ENCODE measurements around the gene CRIM1. TPM values are rescaled to one million over a fixed set of nuclear protein-coding genes. Genes with fewer than 3 reads are reported as not detected.
"Not testable (repeated sequence)": the region's sequence is repeated elsewhere in the genome, so short reads cannot be mapped to it uniquely, and the experiment has no call there.

The CRIM1 gene
- total RNA-seq, 1 experiment from 2014 or later, result 24.1 TPM

DNA sequence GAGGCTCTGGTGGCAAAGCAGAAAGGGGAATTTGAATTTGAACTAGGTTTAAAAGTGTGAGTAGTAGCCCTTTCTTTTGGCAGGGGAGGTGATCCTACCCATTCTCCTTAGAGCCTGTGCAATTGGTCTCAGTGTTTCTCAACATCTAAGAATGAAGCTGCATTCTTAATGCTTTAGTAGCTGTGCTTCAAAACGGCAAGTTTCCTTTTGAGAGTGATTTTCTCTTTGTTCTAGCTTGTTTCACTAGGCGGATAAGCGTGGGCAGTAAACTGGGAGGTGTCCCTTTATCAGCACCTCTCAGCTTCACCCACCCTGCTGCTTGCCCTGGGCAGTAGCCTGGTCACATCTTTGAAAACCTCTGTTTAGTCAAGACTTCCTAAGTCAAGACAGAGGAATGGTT, 6.7 kb downstream of the CRIM1 start (continued):
- TF ChIP-seq USF2 (CRISPR knock-in tag; IDR thresholded peaks at IDR 0.05), result no peak
- TF ChIP-seq, protein P1, sequence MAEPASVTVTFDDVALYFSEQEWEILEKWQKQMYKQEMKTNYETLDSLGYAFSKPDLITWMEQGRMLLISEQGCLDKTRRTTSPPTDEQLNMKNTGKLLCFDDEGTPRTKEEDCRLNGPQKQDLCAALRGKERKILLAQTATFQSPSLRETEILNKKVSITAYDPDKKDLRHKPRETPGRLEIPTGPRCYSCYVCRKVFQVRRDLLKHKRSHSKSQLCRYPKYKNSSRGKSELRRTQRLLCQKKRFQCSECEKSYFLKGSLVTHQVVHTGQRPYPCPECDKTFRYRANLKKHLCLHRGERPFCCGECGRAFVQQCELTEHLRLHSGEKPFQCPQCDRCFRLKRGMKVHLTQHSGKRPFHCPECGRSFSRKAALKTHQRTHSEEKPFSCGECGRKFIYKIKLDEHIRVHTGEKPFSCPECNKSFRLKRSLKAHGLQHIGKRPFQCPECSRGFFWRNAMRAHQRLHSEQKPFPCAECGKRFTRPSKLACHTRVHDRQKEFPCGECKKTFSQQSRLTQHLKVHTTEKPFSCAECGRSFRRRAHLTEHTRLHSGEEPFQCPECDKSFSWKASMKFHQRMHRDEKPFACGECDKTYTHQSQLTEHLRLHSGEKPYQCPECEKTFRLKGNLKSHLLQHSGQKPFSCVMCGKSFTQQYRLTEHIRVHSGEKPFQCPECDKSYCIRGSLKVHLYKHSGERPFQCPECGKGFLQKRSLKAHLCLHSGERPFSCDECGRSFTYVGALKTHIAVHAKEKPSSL (CRISPR knock-in tag; conservative IDR thresholded peaks at IDR 0.05), result no peak
- TF ChIP-seq, protein P2, sequence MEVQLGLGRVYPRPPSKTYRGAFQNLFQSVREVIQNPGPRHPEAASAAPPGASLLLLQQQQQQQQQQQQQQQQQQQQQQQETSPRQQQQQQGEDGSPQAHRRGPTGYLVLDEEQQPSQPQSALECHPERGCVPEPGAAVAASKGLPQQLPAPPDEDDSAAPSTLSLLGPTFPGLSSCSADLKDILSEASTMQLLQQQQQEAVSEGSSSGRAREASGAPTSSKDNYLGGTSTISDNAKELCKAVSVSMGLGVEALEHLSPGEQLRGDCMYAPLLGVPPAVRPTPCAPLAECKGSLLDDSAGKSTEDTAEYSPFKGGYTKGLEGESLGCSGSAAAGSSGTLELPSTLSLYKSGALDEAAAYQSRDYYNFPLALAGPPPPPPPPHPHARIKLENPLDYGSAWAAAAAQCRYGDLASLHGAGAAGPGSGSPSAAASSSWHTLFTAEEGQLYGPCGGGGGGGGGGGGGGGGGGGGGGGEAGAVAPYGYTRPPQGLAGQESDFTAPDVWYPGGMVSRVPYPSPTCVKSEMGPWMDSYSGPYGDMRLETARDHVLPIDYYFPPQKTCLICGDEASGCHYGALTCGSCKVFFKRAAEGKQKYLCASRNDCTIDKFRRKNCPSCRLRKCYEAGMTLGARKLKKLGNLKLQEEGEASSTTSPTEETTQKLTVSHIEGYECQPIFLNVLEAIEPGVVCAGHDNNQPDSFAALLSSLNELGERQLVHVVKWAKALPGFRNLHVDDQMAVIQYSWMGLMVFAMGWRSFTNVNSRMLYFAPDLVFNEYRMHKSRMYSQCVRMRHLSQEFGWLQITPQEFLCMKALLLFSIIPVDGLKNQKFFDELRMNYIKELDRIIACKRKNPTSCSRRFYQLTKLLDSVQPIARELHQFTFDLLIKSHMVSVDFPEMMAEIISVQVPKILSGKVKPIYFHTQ (CRISPR knock-in tag; IDR thresholded peaks at IDR 0.05), result no peak
- no peak for TF ChIP-seq GRHL2 (CRISPR knock-in tag; IDR thresholded peaks at IDR 0.05; ENCODE audit: insufficient replicate concordance, severe bottlenecking)
- no peak for TF ChIP-seq ZNF219 (CRISPR knock-in tag; IDR thresholded peaks at IDR 0.05; ENCODE audit: borderline replicate concordance)
- TF ChIP-seq, protein P3, sequence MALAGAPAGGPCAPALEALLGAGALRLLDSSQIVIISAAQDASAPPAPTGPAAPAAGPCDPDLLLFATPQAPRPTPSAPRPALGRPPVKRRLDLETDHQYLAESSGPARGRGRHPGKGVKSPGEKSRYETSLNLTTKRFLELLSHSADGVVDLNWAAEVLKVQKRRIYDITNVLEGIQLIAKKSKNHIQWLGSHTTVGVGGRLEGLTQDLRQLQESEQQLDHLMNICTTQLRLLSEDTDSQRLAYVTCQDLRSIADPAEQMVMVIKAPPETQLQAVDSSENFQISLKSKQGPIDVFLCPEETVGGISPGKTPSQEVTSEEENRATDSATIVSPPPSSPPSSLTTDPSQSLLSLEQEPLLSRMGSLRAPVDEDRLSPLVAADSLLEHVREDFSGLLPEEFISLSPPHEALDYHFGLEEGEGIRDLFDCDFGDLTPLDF (CRISPR knock-in tag; IDR thresholded peaks at IDR 0.05), result no peak

- H3K4me1 Mint-ChIP-seq, result peaks cover 96% of the 10 kb centered on the region
- ChIA-PET CTCF (interaction anchor here (1.0 to 2.0 kb wide), 3 partner anchors 97 to 144 kb away, joined by 3 to 12 read pairs (median 5); no protein-coding TSS in a partner anchor), POLR2A (interaction anchor here (1.8 kb wide), 1 partner anchor 13 kb away, joined by 5 read pairs; no protein-coding TSS in a partner anchor)
- not testable (repeated sequence) for H3K4me3 Mint-ChIP-seq; DNase-seq (ENCODE audit: low spot score); H3K36me3 Mint-ChIP-seq; H3K27me3 Mint-ChIP-seq (ENCODE audit: low read depth); H3K9me3 Mint-ChIP-seq; ATAC-seq
- H3K27ac Mint-ChIP-seq, result 0 out of 2 replicates have a peak overlapping the region, but pooled peaks have one; percentile 28
These were observed 7.5 kb downstream of the CRIM1 start for GRCh38 chr2:36363085-36363484.

DNA sequence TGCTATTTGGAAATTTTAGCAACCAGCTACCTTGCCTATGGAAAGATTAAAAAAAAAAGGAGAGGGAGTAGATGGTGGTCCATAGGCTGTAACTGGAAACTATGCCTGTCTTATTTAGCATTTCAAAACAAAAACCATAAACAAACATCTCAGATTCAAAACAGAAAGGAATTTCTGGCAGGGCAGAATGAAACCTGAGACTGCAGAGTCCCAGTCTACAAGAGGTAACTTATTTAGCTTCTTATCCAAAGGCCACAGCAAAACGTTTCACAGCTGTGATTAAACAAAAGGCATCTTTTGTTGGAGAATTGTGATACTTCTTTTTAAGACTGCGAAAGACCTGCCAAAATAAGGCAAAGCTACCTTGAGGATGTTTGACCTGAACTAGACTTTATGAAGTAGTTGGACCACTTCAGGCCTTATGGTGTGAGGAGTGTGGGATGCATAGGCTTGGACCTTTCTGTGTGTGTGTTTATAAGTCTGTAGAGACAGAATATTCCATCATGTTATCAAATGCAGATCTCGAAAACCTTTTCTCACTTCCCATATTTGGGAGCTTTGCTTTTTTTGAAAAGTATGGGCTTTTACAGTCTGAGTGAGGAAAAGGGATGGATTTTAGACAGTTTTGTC, 11.0 kb downstream of the CRIM1 start:
- no peaks in the 10 kb centered on the region for H3K36me3 Mint-ChIP-seq
- TF ChIP-seq CTCF (IDR thresholded peaks at IDR 0.05) (no peak), NR2C2 (CRISPR knock-in tag; IDR thresholded peaks at IDR 0.05) (no peak), FOXP4 (CRISPR knock-in tag; IDR thresholded peaks at IDR 0.05) (no peak), PREB (CRISPR knock-in tag; IDR thresholded peaks at IDR 0.05; ENCODE audit: borderline replicate concordance) (no peak), ZNF671 (CRISPR knock-in tag; IDR thresholded peaks at IDR 0.05) (no peak)
- TF ChIP-seq, protein P4, sequence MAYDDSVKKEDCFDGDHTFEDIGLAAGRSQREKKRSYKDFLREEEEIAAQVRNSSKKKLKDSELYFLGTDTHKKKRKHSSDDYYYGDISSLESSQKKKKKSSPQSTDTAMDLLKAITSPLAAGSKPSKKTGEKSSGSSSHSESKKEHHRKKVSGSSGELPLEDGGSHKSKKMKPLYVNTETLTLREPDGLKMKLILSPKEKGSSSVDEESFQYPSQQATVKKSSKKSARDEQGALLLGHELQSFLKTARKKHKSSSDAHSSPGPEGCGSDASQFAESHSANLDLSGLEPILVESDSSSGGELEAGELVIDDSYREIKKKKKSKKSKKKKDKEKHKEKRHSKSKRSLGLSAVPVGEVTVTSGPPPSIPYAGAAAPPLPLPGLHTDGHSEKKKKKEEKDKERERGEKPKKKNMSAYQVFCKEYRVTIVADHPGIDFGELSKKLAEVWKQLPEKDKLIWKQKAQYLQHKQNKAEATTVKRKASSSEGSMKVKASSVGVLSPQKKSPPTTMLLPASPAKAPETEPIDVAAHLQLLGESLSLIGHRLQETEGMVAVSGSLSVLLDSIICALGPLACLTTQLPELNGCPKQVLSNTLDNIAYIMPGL (CRISPR knock-in tag; IDR thresholded peaks at IDR 0.05), result no peak
- peaks cover 96% of the 10 kb centered on the region for H3K4me1 Mint-ChIP-seq
- DNase-seq (ENCODE audit: low spot score) (no peak), ATAC-seq (no peak)
- CTCF ChIA-PET, result interaction anchor here (1.0 to 1.6 kb wide), 5 partner anchors 9 to 419 kb away, joined by 3 to 5 read pairs (median 5); no protein-coding TSS in a partner anchor
- POLR2A ChIA-PET, result interaction anchor here (0.8 kb wide), 1 partner anchor 160 kb away, joined by 4 read pairs; no protein-coding TSS in a partner anchor
- peak overlapping the region; percentile 92 for H3K27ac Mint-ChIP-seq
- H3K4me3 Mint-ChIP-seq, result peak overlapping the region; percentile 50
- H3K9me3 Mint-ChIP-seq, result no peaks in the 10 kb centered on the region
- no peaks in the 10 kb centered on the region for H3K27me3 Mint-ChIP-seq (ENCODE audit: low read depth)
